Measurements from ENCODE around the gene FUOM. TPM values are rescaled to one million over a fixed set of nuclear protein-coding genes. Genes with fewer than 3 reads are reported as not detected.

Gene FUOM
- total and polyA plus RNA-seq, 2 of the 8 experiments (the other 6 are each of a cell fraction or from before 2014, with no cell fraction given) = 22.0 to 30.4 TPM

DNA sequence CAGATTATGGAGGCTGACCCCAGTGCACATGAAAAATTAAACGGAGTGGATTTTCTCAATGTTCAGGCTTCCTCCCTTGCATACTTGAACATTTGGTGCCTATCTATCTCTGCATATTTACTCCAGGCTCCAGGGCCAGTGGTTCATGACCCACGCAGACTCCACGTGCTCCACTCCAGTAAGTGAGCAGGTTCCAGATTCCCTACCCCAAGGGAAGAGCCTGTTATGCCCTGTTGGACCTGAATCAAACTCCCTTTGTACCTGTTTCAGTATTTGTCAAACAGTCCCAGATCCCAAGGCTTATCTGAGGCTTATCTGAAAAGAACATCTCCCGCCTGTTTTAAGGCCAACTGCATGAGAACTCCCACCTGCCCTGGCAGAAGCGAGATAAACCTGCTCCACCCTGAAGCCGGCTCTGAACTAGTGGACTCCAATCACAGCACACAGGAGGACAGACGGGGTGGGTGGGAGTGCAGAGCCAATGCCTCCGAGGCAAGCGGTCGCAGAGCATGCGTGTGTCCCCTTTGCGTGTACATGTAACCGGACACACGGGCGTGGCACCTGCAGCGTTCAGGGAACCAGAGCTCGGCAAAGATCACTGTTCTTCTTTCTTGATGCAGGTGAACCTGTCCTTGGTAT is 2.3 kb upstream of the FUOM start:
- no peak overlapping the region for H3K4me3 ChIP-seq (ENCODE audit: extremely low read depth in 1 of 4, insufficient read depth in 2 of 4, low read depth in 3 of 4, low read length in 4 of 4)
- no peak overlapping the region for H4K8ac ChIP-seq (ENCODE audit: extremely low read depth, insufficient read depth, low read length)
- H3K56ac ChIP-seq (replicated peaks; ENCODE audit: insufficient read length, low read depth, low read length) = no peak overlapping the region
- H3K18ac ChIP-seq (ENCODE audit: extremely low read depth, low read length) = no peak overlapping the region
- no peak overlapping the region for H3K27ac ChIP-seq (ENCODE audit: low read depth, low read length)
- no peak overlapping the region for H3K14ac ChIP-seq (ENCODE audit: insufficient read length)
- H4K20me1 ChIP-seq (replicated peaks in 1 of 2; ENCODE audit: control insufficient read depth in 1 of 2, insufficient read depth in 2 of 2, low read length in 2 of 2) = peaks cover 6 to 16% of the 10 kb centered on the region in 2 experiments
- no peaks in the 10 kb centered on the region for H3K9me3 ChIP-seq (ENCODE audit: insufficient read depth in 2 of 2, low read depth in 1 of 2, low read length in 1 of 2)
- no peak overlapping the region for H2BK5ac ChIP-seq (ENCODE audit: low read depth, low read length)
- POLR2A ChIA-PET (ENCODE audit: partially characterized antibody) = interaction anchor here (1.3 to 3.0 kb wide), 5 partner anchors 8 to 36 kb away, joined by 3 to 9 read pairs (median 8); partner anchors contain the start of genes ECHS1 and PRAP1
- H2BK20ac ChIP-seq (ENCODE audit: low read length) = no peak overlapping the region
- no peaks in the 10 kb centered on the region for H3K79me2 ChIP-seq (ENCODE audit: control insufficient read depth in 1 of 2, insufficient read depth in 2 of 2, low read length in 2 of 2)
- no peaks in the 10 kb centered on the region; the same call in 1 of the 2 replicates for H3K79me1 ChIP-seq (ENCODE audit: low read depth, low read length)
- no peak overlapping the region for H4K91ac ChIP-seq (replicated peaks; ENCODE audit: insufficient read length, low read length)
- no peak overlapping the region for H2AK5ac ChIP-seq (ENCODE audit: low read depth, low read length)
- H2AFZ ChIP-seq (ENCODE audit: low read length) = no peak overlapping the region
- H2BK120ac ChIP-seq (replicated peaks; ENCODE audit: low read depth, low read length) = no peak overlapping the region
- peaks cover 0 to 19% (median 7%) of the 10 kb centered on the region in 4 experiments; a peak in 5 of 7 replicates for H3K27me3 ChIP-seq (replicated peaks in 1 of 4; ENCODE audit: control insufficient read depth in 3 of 4, extremely low read depth in 1 of 4, insufficient read depth in 3 of 4, low read length in 3 of 4)
- TF ChIP-seq ZNF274 (IDR thresholded peaks at IDR 0.05; ENCODE audit: borderline replicate concordance, extremely low read depth, low read length) = no peak
- no peak for TF ChIP-seq SRF (IDR thresholded peaks at IDR 0.05; ENCODE audit: low read depth, low read length)
- CTCF ChIA-PET (ENCODE audit: partially characterized antibody) = interaction anchor here (1.4 to 2.5 kb wide), 3 partner anchors 9 to 13 kb away, joined by 5 to 13 read pairs (median 5); partner anchors contain the start of gene PRAP1
- H4K5ac ChIP-seq (ENCODE audit: insufficient read length, low read depth, low read length) = no peak overlapping the region
- FAIRE-seq = no peak
- WGBS, 2 experiments (ENCODE audit: extremely low coverage in 1 of 2, insufficient coverage in 1 of 2, insufficient read length in 1 of 2, insufficient replicate concordance in 2 of 2, low coverage in 1 of 2, low lambda C conversion rate in 2 of 2, missing lambda C conversion rate in 1 of 2) = 89% methylated on average over 17 of the region's 17 CpGs; no CpG with 5 or more reads in 1 of the 2 experiments
- H2BK15ac ChIP-seq (ENCODE audit: low read length) = no peak overlapping the region
- H3K4ac ChIP-seq (replicated peaks; ENCODE audit: insufficient read length, low read depth, low read length) = no peak overlapping the region
- H3K36me3 ChIP-seq (ENCODE audit: control insufficient read depth in 2 of 4, insufficient read depth in 4 of 4, low read length in 3 of 4) = peaks cover 4 to 21% (median 16%) of the 10 kb centered on the region in 4 experiments
- H2BK12ac ChIP-seq (ENCODE audit: low read depth, low read length) = no peak overlapping the region
- peaks cover 6% of the 10 kb centered on the region; the same call in 1 of the 2 replicates for H3K23me2 ChIP-seq (ENCODE audit: low read depth, low read length)
- no peak overlapping the region for H3K9ac ChIP-seq (replicated peaks in 1 of 4; ENCODE audit: extremely low read depth in 1 of 4, low read depth in 3 of 4, low read length in 3 of 4)
- no peak for DNase-seq (ENCODE audit: low read depth in 1 of 2, low spot score in 2 of 2)
- peaks cover 0 to 6% (median 3%) of the 10 kb centered on the region in 4 experiments; a peak in 3 of 7 replicates for H3K4me1 ChIP-seq (replicated peaks in 1 of 4; ENCODE audit: control insufficient read depth in 3 of 4, insufficient read depth in 4 of 4, low read length in 3 of 4)
- no peak overlapping the region for H3K23ac ChIP-seq (ENCODE audit: insufficient read length)
- no peak overlapping the region for H3K4me2 ChIP-seq (ENCODE audit: insufficient read depth in 1 of 2, low read depth in 2 of 2, low read length in 2 of 2)
